GM19239 (cell line): ENCODE measurements around the gene PITPNB.

ENCODE experiments used
- DNase-seq: peaks from one replicate; pipeline ENCODE4 v3.0.0; 2011; ENCODE audit warnings: low spot score; ENCODE audit not compliant: insufficient read length
- FAIRE-seq: peaks from 2 replicates; lab custom pipeline; 2011; peaks lifted over from hg19 to GRCh38; lab: Jason Lieb, UNC

Gene PITPNB

DNA sequence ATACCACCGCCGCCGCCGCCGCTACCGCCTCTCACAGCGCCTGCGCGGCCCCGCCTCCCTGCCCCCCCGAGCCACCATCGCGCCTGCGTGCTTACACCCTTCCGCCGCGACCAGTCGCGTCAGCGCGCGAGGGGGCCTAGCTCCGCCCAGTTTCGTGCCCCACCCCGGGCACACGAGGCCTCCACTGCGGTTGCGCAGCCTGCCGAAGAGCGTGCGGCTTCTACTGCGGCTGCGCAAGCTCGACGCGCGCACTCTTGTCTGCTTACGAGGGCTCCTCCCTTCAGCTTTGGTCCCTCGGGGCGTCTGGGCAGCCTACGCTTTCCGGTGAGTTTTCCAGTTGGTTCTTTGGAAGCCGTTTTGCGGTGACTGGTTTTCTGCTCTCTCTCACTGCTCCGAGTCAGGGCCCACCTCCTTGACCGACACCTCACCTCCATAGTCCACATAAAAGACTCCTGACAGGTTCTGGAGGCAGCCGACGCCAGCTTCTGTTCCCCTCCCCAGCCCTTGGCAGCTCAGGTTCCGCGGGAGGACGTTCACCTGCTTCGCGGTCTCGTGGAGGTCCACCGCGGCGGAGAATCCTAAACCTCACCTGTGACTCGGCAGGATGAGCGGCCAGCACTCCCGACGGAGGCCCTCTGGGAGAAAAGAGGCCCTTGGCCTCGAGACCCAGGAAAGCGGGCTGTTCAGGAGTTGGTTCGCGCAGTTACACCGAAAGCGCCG, at the start of gene PITPNB:
Gene PITPNB (minus strand): TSS at position 35 of the 720 bp plus-strand sequence. CDS start 65 bp downstream, outside the sequence.
- DNase-seq (peak; percentile 81), FAIRE-seq (peak; percentile 95)

DNA sequence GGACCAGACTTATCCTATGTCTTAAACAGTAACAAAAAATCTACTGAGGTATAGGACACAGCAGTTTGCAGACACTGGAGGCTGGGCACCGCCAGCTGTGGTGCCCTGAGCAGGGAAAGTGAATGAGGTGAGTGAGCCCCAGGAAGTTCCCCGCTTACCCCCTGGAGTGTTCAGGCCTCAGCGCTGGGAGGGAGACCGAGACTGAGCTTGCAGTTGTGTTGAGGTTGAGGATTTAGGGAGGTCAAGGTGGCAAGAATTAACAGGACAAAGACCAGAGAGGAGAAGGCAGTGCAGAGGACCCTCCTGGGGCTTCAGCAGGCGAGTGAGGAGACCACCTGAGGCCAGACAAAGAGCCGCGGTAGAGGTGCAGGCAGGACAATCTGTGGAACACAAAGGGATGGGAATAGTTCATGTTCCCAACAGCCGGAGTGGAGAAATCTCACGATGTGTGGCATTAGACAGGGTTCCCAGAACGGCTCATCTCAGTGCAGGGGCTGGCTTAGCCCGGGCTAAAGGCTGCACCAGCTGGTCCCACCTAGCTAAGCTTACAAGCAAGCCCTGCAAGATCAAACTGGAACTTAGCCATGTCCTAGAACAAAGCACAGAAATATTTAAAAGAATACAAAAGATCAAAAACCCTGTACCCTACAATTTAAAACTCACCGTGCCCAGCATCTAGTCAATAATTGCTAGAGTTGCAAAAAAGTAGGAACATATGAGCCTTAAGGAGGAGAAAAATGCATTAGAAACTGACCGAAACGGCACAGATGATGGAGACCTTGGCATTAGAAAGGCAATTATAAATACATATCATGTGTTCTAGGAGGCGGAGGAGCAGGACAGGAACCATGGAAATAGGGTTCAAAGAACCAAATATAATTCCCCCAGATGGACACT, 47.4 kb upstream of the PITPNB start:
- DNase-seq: no peak
- FAIRE-seq: no peak

- no peak for DNase-seq
Observed at GRCh38 chr22:27962268-27963044, 43.4 kb upstream of the PITPNB start.

GRCh38 chr22:27961680-27962079, 42.6 kb upstream of the PITPNB start:
- no peak for FAIRE-seq
- no peak for DNase-seq

More at GRCh38 chr22:27962268-27963044, 43.4 kb upstream of the PITPNB start:
- FAIRE-seq: no peak

GRCh38 chr22:27961182-27961581, 42.1 kb upstream of the PITPNB start:
- DNase-seq: no peak
- FAIRE-seq: no peak

GRCh38 chr22:27959335-27960090, 40.5 kb upstream of the PITPNB start:
- DNase-seq (no peak), FAIRE-seq (no peak)

GRCh38 chr22:27952779-27953178, 33.7 kb upstream of the PITPNB start:
- DNase-seq (no peak), FAIRE-seq (no peak)

DNA sequence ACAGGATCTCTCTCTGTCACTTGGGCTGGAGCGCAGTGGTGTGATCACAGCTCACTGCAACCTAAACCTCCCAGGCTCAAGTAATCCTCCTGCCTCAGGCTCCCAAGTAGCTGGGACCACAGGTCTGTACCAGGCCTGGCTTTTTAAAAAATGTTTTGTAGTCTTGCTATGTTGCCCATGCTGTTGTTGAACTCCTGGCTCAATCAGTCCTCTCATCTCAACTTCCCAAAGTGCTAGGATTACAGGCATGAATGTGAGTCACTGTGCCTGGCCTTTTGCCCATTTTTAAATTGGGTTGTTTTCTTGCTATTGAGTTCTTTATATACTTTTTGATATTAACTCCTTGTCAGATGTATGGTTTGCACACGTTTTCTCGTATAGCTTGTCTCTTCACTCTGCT, 33.0 kb upstream of the PITPNB start:
- FAIRE-seq: no peak

GRCh38 chr22:27949421-27949820, 30.4 kb upstream of the PITPNB start:
- DNase-seq (no peak), FAIRE-seq (no peak)

More for the DNA sequence above, 33.0 kb upstream of the PITPNB start:
- no peak for DNase-seq

- DNase-seq (no peak), FAIRE-seq (no peak)
Observed at GRCh38 chr22:27948569-27948968, 29.5 kb upstream of the PITPNB start.

DNA sequence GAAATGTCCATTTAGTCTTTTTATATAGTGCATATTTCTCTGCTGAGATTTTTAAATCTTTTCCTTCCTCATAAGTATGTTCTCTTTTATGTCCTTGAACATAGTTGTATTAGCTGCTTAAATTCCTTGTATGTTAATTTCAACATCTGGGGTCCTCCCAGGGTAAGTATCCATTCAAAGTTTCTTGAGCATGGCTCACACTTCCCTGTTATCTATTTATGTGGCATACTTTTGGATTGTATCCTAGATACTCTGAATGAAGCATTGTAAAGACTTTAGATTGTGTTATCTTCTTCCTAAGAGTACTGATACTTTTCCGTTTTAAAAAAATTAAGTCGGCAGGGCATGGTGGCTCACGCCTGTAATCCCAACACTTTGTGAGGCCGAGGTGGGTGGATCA, 28.4 kb upstream of the PITPNB start:
- FAIRE-seq (no peak), DNase-seq (no peak)

GRCh38 chr22:27941143-27941542, 22.1 kb upstream of the PITPNB start:
- FAIRE-seq (no peak), DNase-seq (no peak)

GRCh38 chr22:27937453-27937852, 18.4 kb upstream of the PITPNB start:
- DNase-seq (no peak), FAIRE-seq (no peak)

DNA sequence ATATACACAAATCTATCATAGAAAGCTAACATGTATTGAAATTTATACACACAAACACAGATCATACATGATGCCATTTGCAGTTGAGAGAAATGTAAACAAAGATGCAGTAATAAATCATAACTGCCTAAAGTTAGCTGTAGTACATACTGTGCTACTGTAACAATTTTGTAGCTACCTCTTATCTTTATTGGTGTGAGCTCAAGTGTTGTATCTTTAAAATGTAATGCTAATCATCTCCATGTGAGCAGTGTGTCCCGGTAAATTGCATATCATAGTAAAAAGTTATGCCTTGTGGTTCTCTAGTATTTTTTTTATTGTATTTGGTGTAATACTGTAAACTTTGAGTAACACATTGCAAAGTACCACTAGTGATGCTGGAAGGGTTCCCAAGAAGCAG, 16.8 kb upstream of the PITPNB start:
- FAIRE-seq (peak; percentile 26), DNase-seq (no peak)

GRCh38 chr22:27934069-27934468, 15.0 kb upstream of the PITPNB start:
- no peak for FAIRE-seq
- DNase-seq: no peak

GRCh38 chr22:27933186-27933983, 14.3 kb upstream of the PITPNB start:
- FAIRE-seq: no peak
- DNase-seq: no peak

DNA sequence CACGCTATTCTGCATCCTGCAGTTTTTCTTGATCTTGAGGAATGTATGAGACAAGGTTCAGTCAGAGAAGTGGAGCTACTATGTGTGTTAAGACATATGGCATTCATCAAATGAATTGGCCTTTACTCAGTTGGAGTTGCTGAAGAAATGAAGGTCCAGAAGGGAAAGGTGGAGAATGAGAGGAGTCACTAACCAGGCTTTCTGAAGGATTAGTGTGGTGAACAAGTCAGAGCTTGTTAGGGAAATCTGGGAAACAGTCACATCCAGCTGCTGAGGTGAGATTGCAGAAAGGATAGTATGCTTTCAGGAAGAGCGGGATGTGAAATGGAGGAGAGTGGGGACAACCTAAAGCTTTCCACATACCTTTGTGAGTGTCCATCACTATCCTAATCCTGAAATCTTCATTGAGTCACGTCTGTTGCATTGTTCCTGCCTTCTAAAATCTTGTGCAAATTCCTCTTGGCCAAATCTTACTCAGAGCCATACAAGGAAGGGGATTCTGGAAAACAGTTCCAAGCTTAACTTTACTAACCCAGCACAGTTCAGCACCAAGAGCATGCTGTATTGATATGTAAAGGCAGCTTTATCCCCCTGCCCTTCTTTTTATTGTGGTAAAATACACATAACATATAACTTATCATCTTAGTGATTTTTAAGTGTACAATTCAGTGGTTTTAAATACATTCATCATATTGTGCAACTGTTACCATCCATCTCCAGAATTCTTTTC, 11.4 kb upstream of the PITPNB start:
- DNase-seq (no peak), FAIRE-seq (no peak)

DNA sequence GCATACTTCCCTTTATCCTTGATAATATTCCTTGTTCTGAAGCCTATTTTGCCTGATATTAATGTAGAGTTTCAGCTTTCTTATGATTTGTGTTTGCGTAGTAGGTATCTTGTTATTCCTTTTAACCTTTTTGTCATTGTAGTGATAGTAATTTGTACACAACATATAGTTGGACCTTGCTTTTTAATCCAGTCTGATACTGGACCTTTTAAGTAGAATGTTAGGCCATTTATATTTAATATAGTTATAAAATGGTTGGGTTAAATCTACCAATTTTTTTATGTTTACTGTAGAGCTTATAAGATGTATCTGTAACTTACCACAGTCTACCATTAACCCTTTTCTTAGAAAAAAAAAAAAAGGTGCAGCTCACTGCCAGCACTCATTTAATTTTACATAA, 8.6 kb upstream of the PITPNB start:
- no peak for FAIRE-seq
- DNase-seq: no peak
